ENCODE results near the gene WLS. TPM values are rescaled to one million over a fixed set of nuclear protein-coding genes. Genes with fewer than 3 reads are reported as not detected.

The WLS gene
- polyA plus RNA-seq, 1 donor = 73.4 TPM

DNA sequence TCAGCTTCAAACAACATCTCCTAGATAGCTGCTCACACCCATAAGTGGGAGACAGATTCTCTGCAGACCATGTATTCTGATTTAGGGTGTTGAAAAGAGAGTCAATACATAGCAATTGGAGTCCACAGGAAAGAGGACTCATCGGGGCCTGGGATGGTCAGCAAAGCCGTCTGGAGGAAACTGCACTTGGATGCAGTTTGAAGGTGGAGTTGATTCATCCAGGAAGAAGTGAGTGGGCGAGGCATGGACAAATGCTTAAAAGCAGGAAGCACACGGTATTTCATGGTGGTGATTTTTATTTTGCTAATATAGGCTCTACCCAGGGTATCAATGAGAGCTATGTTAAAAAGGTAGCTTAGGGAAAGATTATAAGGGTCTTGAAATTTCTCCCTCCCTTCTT is 145.1 kb downstream of the WLS start:
- DNase-seq (ENCODE audit: low read depth) = no peak

DNA sequence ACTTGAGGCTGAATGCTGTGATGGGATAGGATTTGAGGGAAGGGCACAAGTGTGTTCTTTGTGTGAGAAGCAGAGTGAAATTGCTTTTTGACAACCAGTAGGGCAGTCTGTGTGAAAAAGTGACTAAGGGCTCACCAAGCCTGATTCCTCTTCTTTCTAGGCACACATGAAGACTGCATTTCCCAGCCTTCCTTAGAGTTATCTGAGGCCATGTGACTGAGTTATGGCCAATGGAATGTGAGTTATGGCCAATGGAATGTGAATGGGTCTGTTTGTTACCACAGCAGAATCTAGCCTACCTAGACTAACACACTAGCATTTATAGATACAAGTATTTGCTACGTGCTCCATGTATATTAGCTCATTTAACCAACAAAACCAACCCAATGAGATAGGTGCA is 146.6 kb downstream of the WLS start:
- DNase-seq (ENCODE audit: low read depth) = no peak

DNA sequence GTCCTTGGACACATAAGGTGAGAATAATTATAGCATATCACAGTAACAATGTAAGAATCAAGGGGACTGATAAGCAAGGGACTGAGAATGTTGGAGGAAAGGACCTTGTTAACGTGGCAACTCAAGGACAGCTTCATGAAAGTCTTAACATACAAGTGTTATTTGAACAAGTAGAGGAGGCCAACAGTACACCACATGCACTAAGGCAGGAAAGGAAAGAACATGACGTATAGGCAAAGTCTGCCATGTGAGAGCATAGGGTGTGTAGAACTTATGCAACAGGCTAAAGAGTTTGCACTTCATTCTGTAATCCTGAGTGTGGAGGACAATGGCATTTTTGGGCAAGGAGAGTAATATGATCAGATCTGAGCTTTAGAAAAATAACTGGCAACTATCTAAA is 148.6 kb downstream of the WLS start:
- DNase-seq (ENCODE audit: low read depth) = no peak

DNA sequence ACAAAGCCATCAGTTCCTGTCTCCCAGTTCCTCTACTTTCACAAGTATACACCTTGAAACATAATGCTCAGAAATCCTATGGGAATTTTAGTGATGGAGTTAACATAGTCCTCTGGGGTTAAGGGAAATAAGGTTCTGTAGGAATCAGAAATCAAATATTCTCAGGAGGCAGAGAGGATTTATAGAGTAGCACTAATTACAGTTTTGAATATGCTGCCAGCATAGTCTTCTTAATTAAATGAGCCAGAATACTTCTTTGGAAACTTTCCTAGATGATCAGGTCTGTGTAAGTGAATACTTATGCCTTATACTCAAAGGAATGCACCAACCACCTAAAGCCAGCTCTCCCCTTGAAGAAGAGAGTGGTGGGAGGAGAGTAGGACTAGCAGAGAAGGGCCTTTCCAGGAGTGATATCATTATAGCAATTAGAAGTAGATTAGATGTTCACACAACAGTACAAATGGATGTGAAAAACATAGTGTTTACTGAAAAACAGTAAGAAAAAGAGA is 150.5 kb downstream of the WLS start:
- no peak for DNase-seq (ENCODE audit: low read depth)

DNA sequence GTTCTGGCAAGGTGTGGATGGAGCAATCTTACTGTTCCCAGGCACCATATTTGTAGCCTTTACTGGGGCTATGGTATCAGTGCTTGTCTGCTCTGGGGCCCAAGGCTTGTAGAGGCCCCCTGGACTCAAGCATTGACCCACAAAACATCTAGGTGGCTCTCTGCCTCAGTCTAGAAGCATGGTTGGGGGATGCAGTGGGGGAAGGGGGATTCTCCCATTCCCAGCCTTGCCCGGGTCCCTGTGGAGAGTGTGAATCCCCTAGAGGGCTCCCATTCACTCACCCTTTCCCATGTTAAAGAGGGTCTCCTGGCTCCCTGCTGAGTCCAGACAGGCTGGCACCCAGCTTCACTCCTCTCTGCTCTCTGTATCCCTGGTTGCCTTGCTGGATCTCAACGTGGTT is 153.7 kb downstream of the WLS start:
- no peak for DNase-seq (ENCODE audit: low read depth)

Other genes starting within 250 kb of the WLS start
- 5.4 TPM for gene DIRAS3, start 181.9 kb downstream of the WLS start, polyA plus RNA-seq (ENCODE audit: insufficient read length)
- gene RPE65, start 217.4 kb upstream of the WLS start, polyA plus RNA-seq (ENCODE audit: insufficient read length) = not detected